OCI-LY3 (cell line): ENCODE data around the gene WHRN.

ENCODE experiments used
- H2AFZ ChIP-seq: fragments of 200-600, 300-600 bp; shearing (Covaris generic); 2 replicates; pipeline ENCODE4 v1.6.0; 2014; ENCODE audit warnings: antibody characterized with exemption, low read depth, low read length
- H3K27ac ChIP-seq: fragments of 200-600, 300-600 bp; sonication (generic); 2 replicates; pipeline ENCODE4 v1.5.1; 2014; ENCODE audit warnings: mild to moderate bottlenecking, low read length, moderate library complexity, mixed read lengths
- H3K27me3 ChIP-seq: fragments of 200-600, 300-600 bp; sonication (generic); 2 replicates; pipeline ENCODE4 v1.6.1; 2014; ENCODE audit warnings: low read depth, low read length, mixed read lengths
- H3K36me3 ChIP-seq: fragments of 200-600, 300-600 bp; sonication (generic); replicated peaks from 2 replicates; pipeline ENCODE3; 2014; ENCODE audit warnings: low read depth, low read length, mixed read lengths
- H3K4me1 ChIP-seq: fragments of 300-600, 200-600 bp; sonication (generic); 2 replicates; pipeline ENCODE4 v1.6.1; 2014; ENCODE audit warnings: low read length, mixed read lengths
- H3K4me2 ChIP-seq: fragments of 200-600, 300-600 bp; sonication (generic); 2 replicates; pipeline ENCODE4 v1.6.1; 2014; ENCODE audit warnings: low read length, mixed read lengths
- H3K4me3 ChIP-seq: fragments of 300-600, 200-600 bp; sonication (generic); 2 replicates; pipeline ENCODE4 v1.5.1; 2014; ENCODE audit warnings: antibody characterized with exemption, mild to moderate bottlenecking, low read length, moderate library complexity
- H3K79me2 ChIP-seq: fragments of 300-600, 200-600 bp; shearing (Covaris generic); 2 replicates; pipeline ENCODE4 v1.6.1; 2014; ENCODE audit warnings: mild to moderate bottlenecking, low read length, mixed read lengths
- H3K9ac ChIP-seq: fragments of 300-600, 200-600 bp; shearing (Covaris generic); 2 replicates; pipeline ENCODE4 v1.6.0; 2014; ENCODE audit warnings: mild to moderate bottlenecking, low read length, moderate library complexity
- H3K9me3 ChIP-seq: fragments of 200-600, 300-600 bp; shearing (Covaris generic); 2 replicates; pipeline ENCODE4 v1.6.1; 2014; ENCODE audit warnings: low read length, mixed read lengths; ENCODE audit not compliant: insufficient read depth
- H4K20me1 ChIP-seq: fragments of 200-600, 300-600 bp; sonication (generic); 2 replicates; pipeline ENCODE4 v1.6.1; 2016; ENCODE audit warnings: low read length, mixed read lengths; ENCODE audit not compliant: insufficient read depth
- CTCF ChIP-seq: fragments of 200-600, 300-600 bp; sonication (generic); IDR thresholded peaks from 2 replicates; pipeline ENCODE4 v1.5.1; 2014; ENCODE audit warnings: antibody characterized with exemption, low read length, low read depth
- EZH2phosphoT487 ChIP-seq: fragments of 200-600 bp; shearing (Covaris generic); IDR thresholded peaks from 2 replicates; pipeline ENCODE4 v1.6.1; 2018; ENCODE audit warnings: antibody characterized with exemption, mixed run types, low read depth

Gene WHRN

GRCh38 chr9:114433086-114433485 lies 72.2 kb downstream of the WHRN start:
- no peaks in the 10 kb centered on the region; the same call in 1 of the 2 replicates for H4K20me1 ChIP-seq
- no peaks in the 10 kb centered on the region for H3K9me3 ChIP-seq
- H3K9ac ChIP-seq = no peak overlapping the region

GRCh38 chr9:114432323-114433067 lies 72.8 kb downstream of the WHRN start:
- Histone ChIP-seq H3K79me2 (no peaks in the 10 kb centered on the region), H4K20me1 (no peaks in the 10 kb centered on the region; the same call in 1 of the 2 replicates), H3K9me3 (no peaks in the 10 kb centered on the region), H3K9ac (no peak overlapping the region), H3K27ac (no peak overlapping the region), H2AFZ (no peak overlapping the region), H3K4me2 (no peak overlapping the region), H3K36me3 (no peaks in the 10 kb centered on the region), H3K27me3 (no peaks in the 10 kb centered on the region), H3K4me1 (no peaks in the 10 kb centered on the region), H3K4me3 (no peak overlapping the region)
- TF ChIP-seq EZH2phosphoT487 (no peak), CTCF (no peak)

More at GRCh38 chr9:114433086-114433485, 72.2 kb downstream of the WHRN start:
- Histone ChIP-seq H3K27me3 (no peaks in the 10 kb centered on the region), H2AFZ (no peak overlapping the region), H3K36me3 (no peaks in the 10 kb centered on the region), H3K27ac (no peak overlapping the region), H3K4me3 (no peak overlapping the region), H3K79me2 (no peaks in the 10 kb centered on the region), H3K4me1 (no peaks in the 10 kb centered on the region), H3K4me2 (no peak overlapping the region)
- TF ChIP-seq EZH2phosphoT487 = no peak
- no peak for TF ChIP-seq CTCF

GRCh38 chr9:114431770-114432169 lies 73.5 kb downstream of the WHRN start:
- H2AFZ ChIP-seq = no peak overlapping the region

GRCh38 chr9:114431003-114431402 lies 74.3 kb downstream of the WHRN start:
- no peak overlapping the region for H3K4me2 ChIP-seq
- H3K79me2 ChIP-seq = no peaks in the 10 kb centered on the region
- no peaks in the 10 kb centered on the region for H3K27me3 ChIP-seq
- H4K20me1 ChIP-seq = no peaks in the 10 kb centered on the region; the same call in 1 of the 2 replicates
- no peak overlapping the region for H3K4me3 ChIP-seq
- no peaks in the 10 kb centered on the region for H3K4me1 ChIP-seq
- no peak overlapping the region for H2AFZ ChIP-seq
- H3K36me3 ChIP-seq = no peaks in the 10 kb centered on the region
- no peak overlapping the region for H3K27ac ChIP-seq
- H3K9ac ChIP-seq = no peak overlapping the region
- no peaks in the 10 kb centered on the region for H3K9me3 ChIP-seq
- TF ChIP-seq EZH2phosphoT487 (no peak), CTCF (no peak)

More at GRCh38 chr9:114431770-114432169, 73.5 kb downstream of the WHRN start:
- TF ChIP-seq EZH2phosphoT487 = no peak
- Histone ChIP-seq H3K36me3 (no peaks in the 10 kb centered on the region), H3K9me3 (no peaks in the 10 kb centered on the region), H4K20me1 (no peaks in the 10 kb centered on the region; the same call in 1 of the 2 replicates), H3K27me3 (no peaks in the 10 kb centered on the region), H3K9ac (no peak overlapping the region), H3K4me3 (no peak overlapping the region), H3K4me2 (no peak overlapping the region), H3K27ac (no peak overlapping the region), H3K4me1 (no peaks in the 10 kb centered on the region), H3K79me2 (no peaks in the 10 kb centered on the region)
